OCI-LY7 (cell line): ENCODE measurements around the gene ZSCAN22.

Experiments used
- CTCF ChIP-seq: fragments of 200-600 bp; sonication (generic); conservative IDR thresholded peaks from 2 replicates; pipeline ENCODE4 v1.5.1; 2014; ENCODE audit warnings: mild to moderate bottlenecking, antibody characterized with exemption, low read length, moderate library complexity, mixed read lengths
- EZH2phosphoT487 ChIP-seq: fragments of 200-600 bp; sonication (generic); IDR thresholded peaks from 2 replicates; pipeline ENCODE4 v1.6.1; 2018; ENCODE audit warnings: low read depth, borderline replicate concordance, mild to moderate bottlenecking, mixed run types, antibody characterized with exemption, low read length, moderate library complexity, mixed read lengths

GRCh38 chr19:58388175-58388526 is 61.4 kb downstream of the ZSCAN22 start:
- TF ChIP-seq CTCF (no peak), EZH2phosphoT487 (no peak)
